Suprapubic skin (tissue), 4 donors: ENCODE measurements around the gene RTL5.

ENCODE experiments used
- CTCF ChIP-seq, 2 donors: fragments of 200-600 bp in 1 of 2; fragments of 450-650 bp in 1 of 2; sonication (generic) in 1 of 2; IDR thresholded peaks; one replicate each; pipeline ENCODE4 v1.5.1; 2016 to 2019; ENCODE audit warnings: antibody characterized with exemption in 2 of 2, mild to moderate bottlenecking in 1 of 2, moderate library complexity in 1 of 2
- EP300 ChIP-seq: sonication (generic); formaldehyde crosslinking; IDR thresholded peaks from one replicate; pipeline ENCODE4 v1.6.1; 2017; ENCODE audit warnings: antibody characterized with exemption
- POLR2A ChIP-seq, 2 donors: fragments of 450-650 bp; IDR thresholded peaks; one replicate each; pipeline ENCODE4 v1.6.1; 2017; ENCODE audit warnings: antibody characterized with exemption in 2 of 2, mild to moderate bottlenecking in 2 of 2, moderate library complexity in 2 of 2
- POLR2AphosphoS5 ChIP-seq, 3 donors: sonication (generic); formaldehyde crosslinking; IDR thresholded peaks; one replicate each; pipeline ENCODE4 v1.6.1; 2017; ENCODE audit warnings: antibody characterized with exemption in 3 of 3

GRCh38 chrX:72095370-72095769 is 36.3 kb downstream of the RTL5 start:
- no peak for TF ChIP-seq POLR2A (IDR thresholded peaks at IDR 0.05)
- TF ChIP-seq CTCF (IDR thresholded peaks at IDR 0.05), result no peak
- TF ChIP-seq POLR2AphosphoS5 (IDR thresholded peaks at IDR 0.05), result no peak
- no peak for TF ChIP-seq EP300
